ENCODE data around the gene ZSCAN26. TPM values are rescaled to one million over a fixed set of nuclear protein-coding genes. Genes with fewer than 3 reads are reported as not detected.
"Not testable (repeated sequence)": the region's sequence is repeated elsewhere in the genome, so short reads cannot be mapped to it uniquely, and the experiment has no call there.

Gene ZSCAN26
- total RNA-seq, 1 experiment from 2014 or later = 14.3 TPM

GRCh38 chr6:28306363-28306762 lies 39.4 kb downstream of the ZSCAN26 start:
- DNase-seq (ENCODE audit: low spot score); in situ Hi-C loops (cut with HindIII; ENCODE audit: low sequenced_read_pairs): not testable (repeated sequence)

GRCh38 chr6:28311139-28311823 lies 44.3 kb downstream of the ZSCAN26 start:
- no peak for DNase-seq (ENCODE audit: low spot score)
- in situ Hi-C loops (cut with HindIII; ENCODE audit: low sequenced_read_pairs) = no loop called here

GRCh38 chr6:28312939-28313338 lies 46.0 kb downstream of the ZSCAN26 start:
- in situ Hi-C loops (cut with HindIII; ENCODE audit: low sequenced_read_pairs) = no loop called here

GRCh38 chr6:28315628-28316027 lies 48.7 kb downstream of the ZSCAN26 start:
- DNase-seq (ENCODE audit: low spot score) = no peak

More at GRCh38 chr6:28312939-28313338, 46.0 kb downstream of the ZSCAN26 start:
- no peak for DNase-seq (ENCODE audit: low spot score)

GRCh38 chr6:28317866-28318265 lies 50.9 kb downstream of the ZSCAN26 start:
- DNase-seq (ENCODE audit: low spot score); in situ Hi-C loops (cut with HindIII; ENCODE audit: low sequenced_read_pairs): not testable (repeated sequence)

More at GRCh38 chr6:28315628-28316027, 48.7 kb downstream of the ZSCAN26 start:
- in situ Hi-C loops (cut with HindIII; ENCODE audit: low sequenced_read_pairs) = no loop called here

GRCh38 chr6:28322661-28323060 lies 55.7 kb downstream of the ZSCAN26 start:
- no peak for DNase-seq (ENCODE audit: low spot score)
- in situ Hi-C loops (cut with HindIII; ENCODE audit: low sequenced_read_pairs) = no loop called here

GRCh38 chr6:28323813-28324424 lies 57.0 kb downstream of the ZSCAN26 start:
- no peak for DNase-seq (ENCODE audit: low spot score)
- in situ Hi-C loops (cut with HindIII; ENCODE audit: low sequenced_read_pairs) = no loop called here

GRCh38 chr6:28326371-28326948 lies 59.5 kb downstream of the ZSCAN26 start:
- in situ Hi-C loops (cut with HindIII; ENCODE audit: low sequenced_read_pairs) = no loop called here
- no peak for DNase-seq (ENCODE audit: low spot score)

Other genes starting within 250 kb of the ZSCAN26 start
- gene ZNF165, start 186.6 kb upstream of the ZSCAN26 start, total RNA-seq (2014; rRNA removed; shearing (Covaris generic)) = 2.2 and 2.7 TPM in 2 replicates
- not detected in 2 replicates for gene ZSCAN16, start 142.5 kb upstream of the ZSCAN26 start, total RNA-seq (2014; rRNA removed; shearing (Covaris generic))
- gene ZKSCAN8, start 125.3 kb upstream of the ZSCAN26 start, total RNA-seq (2014; rRNA removed; shearing (Covaris generic)) = 9.0 and 11.3 TPM in 2 replicates
- gene ZSCAN9, start 41.9 kb upstream of the ZSCAN26 start, total RNA-seq (2014; rRNA removed; shearing (Covaris generic)) = 7.3 and 10.1 TPM in 2 replicates
- gene ZKSCAN4, start 14.9 kb upstream of the ZSCAN26 start, total RNA-seq (2014; rRNA removed; shearing (Covaris generic)) = 3.4 and 6.4 TPM in 2 replicates
- gene NKAPL, start 7.8 kb upstream of the ZSCAN26 start, total RNA-seq (2014; rRNA removed; shearing (Covaris generic)) = not detected in 2 replicates
- 8.2 and 10.8 TPM in 2 replicates for gene PGBD1, start 14.4 kb downstream of the ZSCAN26 start, total RNA-seq (2014; rRNA removed; shearing (Covaris generic))
- 6.8 and 10.6 TPM in 2 replicates for gene ZSCAN31, start 69.0 kb downstream of the ZSCAN26 start, total RNA-seq (2014; rRNA removed; shearing (Covaris generic))
- 3.0 and 5.2 TPM in 2 replicates for gene ZKSCAN3, start 82.8 kb downstream of the ZSCAN26 start, total RNA-seq (2014; rRNA removed; shearing (Covaris generic))
- 5.8 and 7.0 TPM in 2 replicates for gene ZSCAN12, start 132.6 kb downstream of the ZSCAN26 start, total RNA-seq (2014; rRNA removed; shearing (Covaris generic))
- 0.25 and 0.81 TPM in 2 replicates for gene ZSCAN23, start 176.3 kb downstream of the ZSCAN26 start, total RNA-seq (2014; rRNA removed; shearing (Covaris generic))
- gene GPX6, start 248.7 kb downstream of the ZSCAN26 start, total RNA-seq (2014; rRNA removed; shearing (Covaris generic)) = not detected in 2 replicates